EH (cell line): ENCODE measurements around the gene BRI3.

Source experiments
- DNase-seq: peaks from one replicate; pipeline ENCODE4 v3.0.0-alpha.2; 2015; ENCODE audit warnings: low read depth

BRI3 gene

GRCh38 chr7:98252425-98253054 lies 28.9 kb upstream of the BRI3 start:
- DNase-seq = peak; percentile 15

GRCh38 chr7:98254516-98254915 lies 27.0 kb upstream of the BRI3 start:
- DNase-seq = no peak

GRCh38 chr7:98254951-98255610 lies 26.4 kb upstream of the BRI3 start:
- no peak for DNase-seq

DNA sequence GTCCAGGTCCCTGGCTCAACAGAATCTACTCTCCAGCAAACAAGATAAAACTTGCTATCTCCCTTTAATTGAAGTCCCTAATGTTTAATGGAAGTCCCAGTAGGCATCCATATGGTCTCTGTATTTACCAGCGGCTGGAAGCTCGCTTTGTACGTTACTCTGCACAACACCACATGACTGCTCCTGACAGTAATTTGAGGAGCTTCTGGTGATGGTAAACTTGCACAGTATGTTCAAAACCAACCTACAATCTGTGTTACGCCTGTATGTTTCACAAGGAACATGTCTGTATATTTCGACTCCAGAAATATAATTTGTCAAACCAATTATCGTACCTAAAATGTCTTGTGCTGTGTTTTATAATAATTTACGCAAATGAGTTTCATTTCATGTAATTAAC lies 25.1 kb upstream of the BRI3 start:
- DNase-seq = no peak

- no peak for DNase-seq
Measured at GRCh38 chr7:98257701-98258100, 23.8 kb upstream of the BRI3 start.

GRCh38 chr7:98265841-98266271 lies 15.6 kb upstream of the BRI3 start:
- DNase-seq = peak; percentile 95

- peak; percentile 44 for DNase-seq
Measured at GRCh38 chr7:98266840-98267239, 14.6 kb upstream of the BRI3 start.

- DNase-seq = no peak
Measured at GRCh38 chr7:98267303-98267702, 14.2 kb upstream of the BRI3 start.

DNA sequence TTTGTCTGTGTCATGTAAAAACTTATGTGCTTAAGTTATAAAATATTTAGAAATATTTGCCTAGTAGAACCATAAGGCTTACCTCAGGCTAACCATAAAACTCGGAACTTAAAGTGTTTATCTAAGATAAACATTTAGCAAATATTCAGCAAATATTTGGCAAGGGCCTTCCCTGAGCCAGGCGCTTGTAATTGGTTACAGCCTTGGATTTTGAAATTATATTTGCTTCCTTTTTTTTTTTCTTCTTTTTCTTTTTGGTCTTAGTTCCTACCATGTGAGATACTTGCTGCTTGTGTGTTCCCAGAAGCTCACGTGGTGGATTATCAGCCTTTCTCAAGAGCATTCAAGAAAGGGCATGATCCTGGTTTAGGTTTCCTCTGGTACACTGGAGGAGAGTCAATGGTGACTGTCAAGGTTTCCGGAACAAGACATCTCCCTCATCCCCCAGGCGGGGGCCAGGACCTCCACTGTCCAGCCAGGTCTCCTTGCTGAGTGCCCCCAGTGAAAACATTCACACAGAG lies 5.2 kb upstream of the BRI3 start:
- peak; percentile 53 for DNase-seq

- peak; percentile 36 for DNase-seq
Measured at GRCh38 chr7:98278408-98278807, 3.1 kb upstream of the BRI3 start.

GRCh38 chr7:98278936-98279335 lies 2.5 kb upstream of the BRI3 start:
- DNase-seq = no peak

GRCh38 chr7:98280296-98280695 lies 1.2 kb upstream of the BRI3 start:
- DNase-seq = no peak

DNA sequence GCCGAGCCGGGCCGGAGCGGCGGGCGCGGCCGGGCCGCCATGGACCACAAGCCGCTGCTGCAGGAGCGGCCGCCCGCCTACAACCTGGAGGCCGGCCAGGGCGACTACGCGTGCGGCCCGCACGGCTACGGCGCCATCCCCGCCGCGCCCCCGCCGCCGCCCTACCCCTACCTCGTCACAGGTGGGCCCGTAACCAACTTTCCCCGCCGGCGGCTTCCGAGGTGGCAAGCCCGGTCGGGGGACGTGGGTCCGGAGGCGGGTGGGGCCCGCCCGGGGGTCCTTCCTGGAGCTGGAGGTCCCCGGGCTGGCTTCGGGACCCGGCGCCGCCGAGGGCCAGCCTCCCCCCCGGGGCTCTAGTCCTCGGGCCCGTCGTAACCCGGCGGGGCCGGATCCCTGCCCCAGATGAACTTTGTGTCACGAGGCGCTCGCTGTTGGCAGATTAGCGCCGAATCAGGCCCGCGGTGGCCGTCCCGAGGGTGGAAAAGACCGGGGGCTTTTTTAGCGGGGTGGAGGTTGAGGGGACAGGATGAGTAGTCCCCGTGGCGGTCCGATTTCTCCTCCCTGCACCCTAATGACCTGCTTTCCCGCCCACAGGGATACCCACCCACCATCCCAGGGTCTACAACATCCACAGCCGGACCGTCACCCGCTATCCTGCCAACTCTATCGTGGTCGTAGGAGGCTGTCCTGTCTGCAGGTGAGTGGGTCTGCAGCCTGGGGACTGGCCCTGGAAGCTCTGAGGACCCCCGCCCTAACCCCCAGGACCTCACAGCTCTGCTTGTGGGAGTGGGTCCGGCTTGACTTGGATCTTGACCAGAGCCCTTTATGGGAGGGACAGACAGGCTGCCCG lies 496 bp downstream of the BRI3 start:
- peak; percentile 13 for DNase-seq

DNA sequence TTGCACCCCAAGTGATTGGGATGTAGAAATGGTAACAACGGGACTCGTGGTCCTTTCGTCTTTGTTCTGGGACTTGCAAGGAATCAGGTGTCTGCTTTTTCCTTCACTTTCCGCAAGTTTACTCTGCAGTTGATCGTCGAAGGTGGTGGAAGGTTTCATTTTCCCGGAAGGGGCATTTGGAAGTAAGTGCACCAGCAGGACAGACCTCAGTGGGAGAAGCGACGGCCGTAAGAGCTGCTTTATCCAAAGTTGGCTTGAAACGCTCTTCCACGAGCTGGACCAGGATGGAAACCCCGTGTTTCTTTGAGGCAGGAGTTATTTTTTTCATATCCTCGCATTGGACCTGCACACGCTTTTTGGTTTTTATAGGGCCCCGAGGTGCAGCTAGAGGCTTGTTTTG lies 1.2 kb downstream of the BRI3 start:
- peak; percentile 31 for DNase-seq

DNA sequence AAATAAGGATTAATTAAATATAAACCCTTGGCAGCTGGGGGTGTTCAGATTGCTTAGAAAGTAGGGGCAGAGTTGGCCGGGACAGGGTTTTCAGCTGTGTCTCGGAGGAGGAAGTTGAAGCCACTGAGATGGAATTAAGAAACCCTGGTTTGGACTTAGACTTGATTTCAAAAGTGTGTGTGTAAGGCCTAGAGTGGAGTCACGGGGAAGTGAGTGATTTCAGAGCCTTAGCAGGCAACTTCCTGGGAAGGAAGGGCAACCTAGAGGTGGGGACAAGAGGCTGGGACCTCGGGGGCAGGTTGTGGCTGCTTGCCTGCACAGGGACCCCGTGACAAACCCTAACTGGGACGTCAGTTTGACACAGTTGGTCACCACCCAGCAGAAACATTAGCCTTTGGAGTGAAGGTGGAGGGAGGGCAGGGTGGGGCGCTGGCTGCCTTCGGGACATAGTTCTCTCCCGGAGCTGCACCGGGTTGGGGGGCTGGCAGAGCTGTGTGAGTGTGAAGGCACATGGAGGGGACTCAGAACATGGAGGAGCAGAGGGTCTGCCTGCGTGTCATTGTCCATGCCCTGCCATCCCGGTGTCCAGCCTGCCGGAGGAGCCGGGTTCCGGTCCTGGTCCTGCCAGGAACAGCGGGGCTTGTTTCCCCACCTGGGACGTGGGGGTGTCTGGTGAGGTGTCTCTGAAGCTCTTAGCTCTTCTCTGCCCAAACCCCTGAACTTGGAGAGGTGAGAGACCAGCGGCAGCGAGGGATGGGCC lies 1.8 kb downstream of the BRI3 start:
- peak; percentile 78 for DNase-seq

DNA sequence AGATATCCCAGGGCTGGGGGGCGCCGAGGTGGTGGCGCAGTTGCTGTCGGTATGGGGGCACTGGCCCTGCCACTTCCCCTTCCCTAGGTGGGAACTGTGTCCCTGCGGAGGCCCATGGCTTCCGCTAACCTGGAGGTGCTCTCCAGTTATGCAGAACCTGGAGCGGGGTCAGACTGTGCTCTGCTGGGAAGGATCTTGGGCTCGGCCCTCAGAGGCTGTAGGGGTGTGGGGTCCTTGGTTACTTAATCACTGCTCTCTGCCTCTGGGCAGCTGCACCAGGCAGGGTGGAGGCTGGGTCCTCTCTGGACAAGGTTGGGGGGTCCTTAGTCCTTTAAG lies 2.4 kb downstream of the BRI3 start:
- no peak for DNase-seq

DNA sequence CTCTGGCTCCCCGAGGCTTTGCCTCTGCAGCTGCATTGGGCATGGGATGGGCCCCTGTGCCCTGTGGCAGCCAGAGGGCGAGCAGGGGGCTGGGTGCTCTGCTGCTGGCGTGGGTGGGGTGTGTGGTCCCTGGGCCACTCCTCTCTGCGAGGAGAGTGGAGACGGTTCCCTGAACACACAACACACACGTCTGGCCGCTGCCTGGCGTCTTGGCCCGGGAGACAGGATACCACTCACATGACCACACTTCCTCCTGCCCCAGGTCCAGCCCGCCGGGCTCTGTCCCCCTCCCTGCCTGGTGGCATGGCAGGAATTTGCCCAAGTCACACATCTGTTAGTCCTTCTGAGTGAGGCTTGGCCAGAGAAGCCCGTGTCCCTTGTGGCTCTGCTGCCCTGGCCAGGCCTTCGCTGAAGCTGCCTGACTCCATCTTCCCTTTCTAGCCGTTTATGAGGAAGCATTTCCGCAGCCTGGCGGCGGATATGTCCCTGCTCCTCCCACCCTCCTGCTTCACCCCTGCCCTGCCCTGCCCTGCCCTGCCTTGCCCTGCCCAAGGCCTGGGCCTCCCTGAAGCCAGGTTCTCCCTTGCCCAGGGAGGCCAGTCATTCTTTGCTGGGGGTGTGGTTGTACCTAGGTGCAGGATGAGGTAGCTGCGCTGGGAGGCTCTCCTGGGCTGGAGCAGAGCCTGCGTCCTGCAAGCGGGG lies 3.0 kb downstream of the BRI3 start:
- DNase-seq = peak; percentile 98

- DNase-seq = no peak
Measured at GRCh38 chr7:98285157-98286092, 3.9 kb downstream of the BRI3 start.

DNA sequence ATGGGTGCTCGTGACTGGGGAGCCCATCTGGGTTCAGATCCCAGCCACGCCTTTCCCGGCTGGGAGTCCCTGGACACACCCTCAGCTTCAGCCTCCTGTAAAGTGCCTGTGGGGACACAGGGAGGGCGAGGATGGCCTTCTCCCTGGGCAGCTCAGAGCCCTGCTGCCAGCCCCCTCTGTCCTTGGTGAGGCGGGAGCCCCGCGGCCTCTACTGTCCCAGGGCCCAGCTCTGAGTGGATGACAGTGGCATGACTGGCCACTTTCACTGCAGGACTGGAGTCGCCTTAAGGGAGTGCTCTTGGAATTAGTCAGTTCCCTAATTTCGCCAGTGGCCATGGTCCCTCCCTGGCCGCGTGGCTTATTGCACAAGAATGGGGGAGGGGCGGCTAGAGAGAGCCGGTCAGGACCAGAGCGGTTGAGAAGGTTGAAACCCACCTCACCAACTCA lies 4.6 kb downstream of the BRI3 start:
- peak; percentile 94 for DNase-seq
